WTC11 (cell line): Measurements from ENCODE around the gene CPNE6. TPM values are rescaled to one million over a fixed set of nuclear protein-coding genes. Genes with fewer than 3 reads are reported as not detected.

Experiments used
- ATAC-seq: fragments of 200-7000 bp; cut with Tn5 transposase; 2 replicates; pipeline ENCODE4 v1.10.0; 2021; ENCODE audit warnings: mild to moderate bottlenecking, moderate library complexity
- CTCF ChIA-PET: fragments of 300-600 bp; sonication (Branson Sonifier 250); formaldehyde crosslinking; loops from one replicate; lab custom pipeline; 2021; ENCODE audit warnings: antibody characterized with exemption; lab: Charles Lee
- POLR2A ChIA-PET: fragments of 350-600 bp; sonication (Branson Sonifier 250); formaldehyde crosslinking; loops from one replicate; lab custom pipeline; 2021; ENCODE audit warnings: antibody characterized with exemption; lab: Charles Lee
- DNase-seq: peaks from one replicate; pipeline ENCODE4 v3.0.0; 2021; ENCODE audit warnings: low spot score
- H3K27ac Mint-ChIP-seq: 2 replicates; pipeline ENCODE4 v1.8.0; 2021; ENCODE audit warnings: mixed read lengths
- H3K27me3 Mint-ChIP-seq: 2 replicates; pipeline ENCODE4 v1.8.0; 2021; ENCODE audit warnings: low read depth, mild to moderate bottlenecking, moderate library complexity, mixed read lengths
- H3K36me3 Mint-ChIP-seq: 2 replicates; pipeline ENCODE4 v1.8.0; 2021; ENCODE audit warnings: mixed read lengths
- H3K4me1 Mint-ChIP-seq: 2 replicates; pipeline ENCODE4 v1.8.0; 2022; ENCODE audit warnings: mixed read lengths
- H3K4me3 Mint-ChIP-seq: 2 replicates; pipeline ENCODE4 v1.8.0; 2021; ENCODE audit warnings: mild to moderate bottlenecking, moderate library complexity, mixed read lengths
- H3K9me3 Mint-ChIP-seq: 2 replicates; pipeline ENCODE4 v1.8.0; 2021; ENCODE audit warnings: mixed read lengths
- E2F4 ChIP-seq: sonication (generic); formaldehyde crosslinking; IDR thresholded peaks from 2 replicates; pipeline ENCODE4 v1.8.1; 2022; ENCODE audit warnings: low read depth, mild to moderate bottlenecking, moderate library complexity, missing genetic modification reagents, borderline replicate concordance
- GRHL2 ChIP-seq: fragments of 250-450 bp; sonication (Bioruptor Pico); IDR thresholded peaks from 2 replicates; pipeline ENCODE4 v1.8.0; 2022; ENCODE audit warnings: mild to moderate bottlenecking, moderate library complexity; ENCODE audit not compliant: insufficient replicate concordance, severe bottlenecking
- GTF2I ChIP-seq: fragments of 250-450 bp; sonication (Bioruptor Pico); conservative IDR thresholded peaks from 2 replicates; pipeline ENCODE4 v1.4.0; 2021; ENCODE audit warnings: mild to moderate bottlenecking
- IRF1 ChIP-seq: sonication (generic); formaldehyde crosslinking; IDR thresholded peaks from 2 replicates; pipeline ENCODE4 v1.8.0; 2023; ENCODE audit warnings: missing genetic modification reagents
- IRF2 ChIP-seq: sonication (generic); formaldehyde crosslinking; IDR thresholded peaks from 2 replicates; pipeline ENCODE4 v1.8.0; 2022; ENCODE audit warnings: low read depth, missing genetic modification reagents, borderline replicate concordance
- SP1 ChIP-seq: sonication (generic); formaldehyde crosslinking; conservative IDR thresholded peaks from 2 replicates; pipeline ENCODE4 v1.8.1; 2022; ENCODE audit warnings: missing genetic modification reagents
- ZNF121 ChIP-seq: sonication (generic); formaldehyde crosslinking; IDR thresholded peaks from 2 replicates; pipeline ENCODE4 v1.8.0; 2023; ENCODE audit warnings: missing genetic modification reagents
- ZNF317 ChIP-seq: sonication (generic); formaldehyde crosslinking; IDR thresholded peaks from 2 replicates; pipeline ENCODE4 v1.8.1; 2023; ENCODE audit warnings: low read depth, mild to moderate bottlenecking, moderate library complexity, missing genetic modification reagents, borderline replicate concordance
- total RNA-seq: library from RNA; stranded (reverse); gene quantifications from 3 replicates; pipeline ENCODE4 v1.2.3, GENCODE V29; 2021
- TF ChIP-seq, protein P1 (sequence below): sonication (generic); formaldehyde crosslinking; IDR thresholded peaks from 2 replicates; pipeline ENCODE4 v1.8.1; 2023; ENCODE audit warnings: mild to moderate bottlenecking, missing genetic modification reagents, borderline replicate concordance
- TF ChIP-seq, protein P2 (sequence below): sonication (generic); formaldehyde crosslinking; IDR thresholded peaks from 2 replicates; pipeline ENCODE4 v1.8.0; 2023; ENCODE audit warnings: mild to moderate bottlenecking, missing genetic modification reagents
- TF ChIP-seq, protein P3 (sequence below): fragments of 250-450 bp; sonication (Bioruptor Pico); IDR thresholded peaks from 2 replicates; pipeline ENCODE4 v1.9.0; 2021; ENCODE audit warnings: mild to moderate bottlenecking

The CPNE6 gene
- total RNA-seq, 1 experiment from 2014 or later: not detected

DNA sequence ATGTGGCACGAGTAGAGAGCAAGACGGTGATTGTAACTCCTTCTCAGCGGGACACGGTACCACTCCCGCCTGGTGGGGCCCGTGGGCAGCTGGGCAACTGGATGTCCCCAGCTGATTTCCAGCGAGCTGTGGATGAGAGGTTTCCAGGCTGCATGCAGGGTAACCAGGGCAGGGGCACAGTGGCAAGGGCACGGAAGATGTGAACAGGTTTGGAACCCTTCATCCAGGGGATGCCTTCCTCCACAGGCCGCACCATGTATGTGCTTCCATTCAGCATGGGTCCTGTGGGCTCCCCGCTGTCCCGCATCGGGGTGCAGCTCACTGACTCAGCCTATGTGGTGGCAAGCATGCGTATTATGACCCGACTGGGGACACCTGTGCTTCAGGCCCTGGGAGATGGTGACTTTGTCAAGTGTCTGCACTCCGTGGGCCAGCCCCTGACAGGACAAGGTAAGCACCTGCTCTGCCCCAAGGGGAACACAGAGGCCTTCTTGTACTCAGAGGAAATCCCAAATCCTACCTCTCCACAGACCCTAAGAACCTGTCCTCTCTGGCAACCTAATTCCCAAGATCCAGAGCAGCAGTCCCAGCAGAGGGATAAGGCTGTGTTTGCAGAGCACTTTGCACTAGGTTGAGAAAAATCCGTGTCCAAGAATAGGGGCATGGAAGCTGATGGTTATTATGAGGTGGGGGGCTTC lies 27.0 kb downstream of the CPNE6 start:
- POLR2A ChIA-PET: no interaction called here
- Mint-ChIP-seq H3K27me3 (peaks cover 3% of the 10 kb centered on the region; the same call in 1 of the 2 replicates), H3K4me3 (no peak overlapping the region), H3K36me3 (peaks cover 38% of the 10 kb centered on the region), H3K27ac (no peak overlapping the region), H3K4me1 (peaks cover 16% of the 10 kb centered on the region), H3K9me3 (peaks cover 5% of the 10 kb centered on the region; the same call in 1 of the 2 replicates)
- no peak for ATAC-seq
- CTCF ChIA-PET: interaction anchor here (11.1 to 11.7 kb wide), 2 partner anchors 11 to 41 kb away, joined by 170 to 320 read pairs; no protein-coding TSS in a partner anchor
- TF ChIP-seq IRF2 (CRISPR knock-in tag) (no peak), E2F4 (CRISPR knock-in tag) (no peak), ZNF121 (CRISPR knock-in tag) (no peak), ZNF317 (no peak)
- TF ChIP-seq, protein P1, sequence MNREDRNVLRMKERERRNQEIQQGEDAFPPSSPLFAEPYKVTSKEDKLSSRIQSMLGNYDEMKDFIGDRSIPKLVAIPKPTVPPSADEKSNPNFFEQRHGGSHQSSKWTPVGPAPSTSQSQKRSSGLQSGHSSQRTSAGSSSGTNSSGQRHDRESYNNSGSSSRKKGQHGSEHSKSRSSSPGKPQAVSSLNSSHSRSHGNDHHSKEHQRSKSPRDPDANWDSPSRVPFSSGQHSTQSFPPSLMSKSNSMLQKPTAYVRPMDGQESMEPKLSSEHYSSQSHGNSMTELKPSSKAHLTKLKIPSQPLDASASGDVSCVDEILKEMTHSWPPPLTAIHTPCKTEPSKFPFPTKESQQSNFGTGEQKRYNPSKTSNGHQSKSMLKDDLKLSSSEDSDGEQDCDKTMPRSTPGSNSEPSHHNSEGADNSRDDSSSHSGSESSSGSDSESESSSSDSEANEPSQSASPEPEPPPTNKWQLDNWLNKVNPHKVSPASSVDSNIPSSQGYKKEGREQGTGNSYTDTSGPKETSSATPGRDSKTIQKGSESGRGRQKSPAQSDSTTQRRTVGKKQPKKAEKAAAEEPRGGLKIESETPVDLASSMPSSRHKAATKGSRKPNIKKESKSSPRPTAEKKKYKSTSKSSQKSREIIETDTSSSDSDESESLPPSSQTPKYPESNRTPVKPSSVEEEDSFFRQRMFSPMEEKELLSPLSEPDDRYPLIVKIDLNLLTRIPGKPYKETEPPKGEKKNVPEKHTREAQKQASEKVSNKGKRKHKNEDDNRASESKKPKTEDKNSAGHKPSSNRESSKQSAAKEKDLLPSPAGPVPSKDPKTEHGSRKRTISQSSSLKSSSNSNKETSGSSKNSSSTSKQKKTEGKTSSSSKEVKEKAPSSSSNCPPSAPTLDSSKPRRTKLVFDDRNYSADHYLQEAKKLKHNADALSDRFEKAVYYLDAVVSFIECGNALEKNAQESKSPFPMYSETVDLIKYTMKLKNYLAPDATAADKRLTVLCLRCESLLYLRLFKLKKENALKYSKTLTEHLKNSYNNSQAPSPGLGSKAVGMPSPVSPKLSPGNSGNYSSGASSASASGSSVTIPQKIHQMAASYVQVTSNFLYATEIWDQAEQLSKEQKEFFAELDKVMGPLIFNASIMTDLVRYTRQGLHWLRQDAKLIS: no peak
- DNase-seq: no peak

- peaks cover 46% of the 10 kb centered on the region for H3K36me3 Mint-ChIP-seq
- POLR2A ChIA-PET: no interaction called here
- TF ChIP-seq, protein P2, sequence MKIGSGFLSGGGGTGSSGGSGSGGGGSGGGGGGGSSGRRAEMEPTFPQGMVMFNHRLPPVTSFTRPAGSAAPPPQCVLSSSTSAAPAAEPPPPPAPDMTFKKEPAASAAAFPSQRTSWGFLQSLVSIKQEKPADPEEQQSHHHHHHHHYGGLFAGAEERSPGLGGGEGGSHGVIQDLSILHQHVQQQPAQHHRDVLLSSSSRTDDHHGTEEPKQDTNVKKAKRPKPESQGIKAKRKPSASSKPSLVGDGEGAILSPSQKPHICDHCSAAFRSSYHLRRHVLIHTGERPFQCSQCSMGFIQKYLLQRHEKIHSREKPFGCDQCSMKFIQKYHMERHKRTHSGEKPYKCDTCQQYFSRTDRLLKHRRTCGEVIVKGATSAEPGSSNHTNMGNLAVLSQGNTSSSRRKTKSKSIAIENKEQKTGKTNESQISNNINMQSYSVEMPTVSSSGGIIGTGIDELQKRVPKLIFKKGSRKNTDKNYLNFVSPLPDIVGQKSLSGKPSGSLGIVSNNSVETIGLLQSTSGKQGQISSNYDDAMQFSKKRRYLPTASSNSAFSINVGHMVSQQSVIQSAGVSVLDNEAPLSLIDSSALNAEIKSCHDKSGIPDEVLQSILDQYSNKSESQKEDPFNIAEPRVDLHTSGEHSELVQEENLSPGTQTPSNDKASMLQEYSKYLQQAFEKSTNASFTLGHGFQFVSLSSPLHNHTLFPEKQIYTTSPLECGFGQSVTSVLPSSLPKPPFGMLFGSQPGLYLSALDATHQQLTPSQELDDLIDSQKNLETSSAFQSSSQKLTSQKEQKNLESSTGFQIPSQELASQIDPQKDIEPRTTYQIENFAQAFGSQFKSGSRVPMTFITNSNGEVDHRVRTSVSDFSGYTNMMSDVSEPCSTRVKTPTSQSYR (CRISPR knock-in tag): no peak
- TF ChIP-seq SP1 (CRISPR knock-in tag) (no peak), IRF1 (CRISPR knock-in tag) (no peak), GRHL2 (no peak), GTF2I (CRISPR knock-in tag) (no peak)
- TF ChIP-seq, protein P3, sequence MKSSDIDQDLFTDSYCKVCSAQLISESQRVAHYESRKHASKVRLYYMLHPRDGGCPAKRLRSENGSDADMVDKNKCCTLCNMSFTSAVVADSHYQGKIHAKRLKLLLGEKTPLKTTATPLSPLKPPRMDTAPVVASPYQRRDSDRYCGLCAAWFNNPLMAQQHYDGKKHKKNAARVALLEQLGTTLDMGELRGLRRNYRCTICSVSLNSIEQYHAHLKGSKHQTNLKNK (CRISPR knock-in tag): no peak
- peaks cover 12% of the 10 kb centered on the region for H3K4me1 Mint-ChIP-seq
- DNase-seq: no peak
- CTCF ChIA-PET: interaction anchor here (11.7 kb wide), 1 partner anchor 10 kb away, joined by 170 read pairs; no protein-coding TSS in a partner anchor
- peaks cover 13% of the 10 kb centered on the region for H3K9me3 Mint-ChIP-seq
- no peak for ATAC-seq
- no peak overlapping the region for H3K4me3 Mint-ChIP-seq
- H3K27me3 Mint-ChIP-seq: no peaks in the 10 kb centered on the region
- 0 out of 2 replicates have a peak overlapping the region, but pooled peaks have one; percentile 41 for H3K27ac Mint-ChIP-seq
Measured at GRCh38 chr14:24098927-24099813, 27.8 kb downstream of the CPNE6 start.
